Hematopoietic multipotent progenitor cell treated with erythropoietin and hydrocortisone succinate and interleukin-3 and kit ligand, for 8 days (in vitro differentiated cells): ENCODE measurements around the gene MYO10.
A peak's percentile ranks its signal among the peaks of the same experiment; 100 is the strongest.
"Not testable (repeated sequence)": the region's sequence is repeated elsewhere in the genome, so short reads cannot be mapped to it uniquely, and the experiment has no call there.

Source experiments
- DNase-seq: peaks from one replicate; pipeline ENCODE4 v3.0.0-alpha.2; 2015

MYO10 gene

GRCh38 chr5:16735101-16736060, 200.7 kb downstream of the MYO10 start:
- no peak for DNase-seq

- no peak for DNase-seq
Measured at GRCh38 chr5:16733331-16734006, 202.6 kb downstream of the MYO10 start.

- DNase-seq = no peak
Measured at GRCh38 chr5:16732356-16732755, 203.7 kb downstream of the MYO10 start.

GRCh38 chr5:16727755-16728325, 208.2 kb downstream of the MYO10 start:
- DNase-seq = no peak

GRCh38 chr5:16726538-16726946, 209.5 kb downstream of the MYO10 start:
- DNase-seq = peak; percentile 12

- no peak for DNase-seq
Measured at GRCh38 chr5:16725575-16725974, 210.5 kb downstream of the MYO10 start.

GRCh38 chr5:16723821-16724220, 212.3 kb downstream of the MYO10 start:
- no peak for DNase-seq

- DNase-seq = no peak
Measured at GRCh38 chr5:16722097-16722495, 214.0 kb downstream of the MYO10 start.

- DNase-seq = no peak
Measured at GRCh38 chr5:16721151-16722096, 214.7 kb downstream of the MYO10 start.

GRCh38 chr5:16718036-16718435, 218.1 kb downstream of the MYO10 start:
- not testable (repeated sequence) for DNase-seq

GRCh38 chr5:16713386-16713928, 222.6 kb downstream of the MYO10 start:
- no peak for DNase-seq

- DNase-seq = no peak
Measured at GRCh38 chr5:16712620-16713019, 223.5 kb downstream of the MYO10 start.

- DNase-seq = no peak
Measured at GRCh38 chr5:16712178-16712577, 223.9 kb downstream of the MYO10 start.

GRCh38 chr5:16709691-16710433, 226.2 kb downstream of the MYO10 start:
- no peak for DNase-seq

- DNase-seq = no peak
Measured at GRCh38 chr5:16707869-16708192, 228.3 kb downstream of the MYO10 start.

- no peak for DNase-seq
Measured at GRCh38 chr5:16707168-16707868, 228.8 kb downstream of the MYO10 start.

- DNase-seq = no peak
Measured at GRCh38 chr5:16704945-16705344, 231.1 kb downstream of the MYO10 start.

GRCh38 chr5:16702964-16703363, 233.1 kb downstream of the MYO10 start:
- no peak for DNase-seq

GRCh38 chr5:16701134-16702099, 234.7 kb downstream of the MYO10 start:
- DNase-seq = no peak

GRCh38 chr5:16700081-16700480, 236.0 kb downstream of the MYO10 start:
- no peak for DNase-seq
